GM12875 (cell line): Measurements from ENCODE around the gene POLR3E.

Experiments used
- H3K4me3 ChIP-seq: one replicate; pipeline ENCODE4 v1.5.1; 2011; ENCODE audit warnings: low read depth, low read length, control low read depth
- CTCF ChIP-seq: IDR thresholded peaks from 2 replicates; pipeline ENCODE4 v1.5.1; 2011; ENCODE audit warnings: low read depth, mild to moderate bottlenecking, control low read depth, inconsistent platforms, low read length, moderate library complexity, borderline replicate concordance; ENCODE audit not compliant: insufficient read depth

POLR3E gene

GRCh38 chr16:22374311-22375116 lies 77.3 kb downstream of the POLR3E start, which contains the start of gene CDR2:
CDR2 (minus strand) TSS chr16:22374619; CDS start chr16:22374309, 310 bp downstream.
- H3K4me3 ChIP-seq, result peak within 1 kb of the TSS; percentile 57
- TF ChIP-seq CTCF, result no peak

- TF ChIP-seq CTCF, result no peak
- H3K4me3 ChIP-seq, result peak overlapping the region; percentile 57
These were observed 78.1 kb downstream of the POLR3E start for GRCh38 chr16:22375117-22375962.

GRCh38 chr16:22375963-22376640 lies 78.9 kb downstream of the POLR3E start:
- H3K4me3 ChIP-seq, result no peak overlapping the region
- TF ChIP-seq CTCF, result no peak

- no peak overlapping the region for H3K4me3 ChIP-seq
- TF ChIP-seq CTCF, result no peak
These were observed 82.4 kb downstream of the POLR3E start for GRCh38 chr16:22379656-22380055.

GRCh38 chr16:22380529-22380928 lies 83.3 kb downstream of the POLR3E start:
- no peak for TF ChIP-seq CTCF

GRCh38 chr16:22381392-22381791 lies 84.2 kb downstream of the POLR3E start:
- TF ChIP-seq CTCF, result no peak
- H3K4me3 ChIP-seq, result no peak overlapping the region

More at GRCh38 chr16:22380529-22380928, 83.3 kb downstream of the POLR3E start:
- no peak overlapping the region for H3K4me3 ChIP-seq
